ENCODE measurements around the gene TREX2.
"Not testable (repeated sequence)": the region's sequence is repeated elsewhere in the genome, so short reads cannot be mapped to it uniquely, and the experiment has no call there.

TREX2 gene

GRCh38 chrX:153409414-153410101, 36.3 kb downstream of the TREX2 start:
- DNase-seq (ENCODE audit: low spot score), result no peak

- no peak for DNase-seq (ENCODE audit: low spot score)
Observed at GRCh38 chrX:153408871-153409351, 36.9 kb downstream of the TREX2 start.

GRCh38 chrX:153408221-153408721, 37.6 kb downstream of the TREX2 start:
- no peak for DNase-seq (ENCODE audit: low spot score)

GRCh38 chrX:153407736-153408135, 38.1 kb downstream of the TREX2 start:
- DNase-seq (ENCODE audit: low spot score), result no peak

GRCh38 chrX:153406903-153407302, 39.0 kb downstream of the TREX2 start:
- no peak for DNase-seq (ENCODE audit: low spot score)

- DNase-seq (ENCODE audit: low spot score), result no peak
Observed at GRCh38 chrX:153406011-153406410, 39.8 kb downstream of the TREX2 start.

GRCh38 chrX:153405426-153405825, 40.4 kb downstream of the TREX2 start:
- DNase-seq (ENCODE audit: low spot score), result no peak

GRCh38 chrX:153404333-153404732, 41.5 kb downstream of the TREX2 start:
- DNase-seq (ENCODE audit: low spot score), result not testable (repeated sequence)

GRCh38 chrX:153401133-153401764, 44.6 kb downstream of the TREX2 start, which contains the start of gene PNMA6E:
PNMA6E (minus strand) TSS chrX:153401350; CDS start chrX:153398849, 2,501 bp downstream.
- no peak for DNase-seq (ENCODE audit: low spot score)

- DNase-seq (ENCODE audit: low spot score), result peak; percentile 30
Observed at GRCh38 chrX:153400146-153401132, 45.4 kb downstream of the TREX2 start.

- no peak for DNase-seq (ENCODE audit: low spot score)
Observed at GRCh38 chrX:153398275-153398960, 47.4 kb downstream of the TREX2 start.

DNA sequence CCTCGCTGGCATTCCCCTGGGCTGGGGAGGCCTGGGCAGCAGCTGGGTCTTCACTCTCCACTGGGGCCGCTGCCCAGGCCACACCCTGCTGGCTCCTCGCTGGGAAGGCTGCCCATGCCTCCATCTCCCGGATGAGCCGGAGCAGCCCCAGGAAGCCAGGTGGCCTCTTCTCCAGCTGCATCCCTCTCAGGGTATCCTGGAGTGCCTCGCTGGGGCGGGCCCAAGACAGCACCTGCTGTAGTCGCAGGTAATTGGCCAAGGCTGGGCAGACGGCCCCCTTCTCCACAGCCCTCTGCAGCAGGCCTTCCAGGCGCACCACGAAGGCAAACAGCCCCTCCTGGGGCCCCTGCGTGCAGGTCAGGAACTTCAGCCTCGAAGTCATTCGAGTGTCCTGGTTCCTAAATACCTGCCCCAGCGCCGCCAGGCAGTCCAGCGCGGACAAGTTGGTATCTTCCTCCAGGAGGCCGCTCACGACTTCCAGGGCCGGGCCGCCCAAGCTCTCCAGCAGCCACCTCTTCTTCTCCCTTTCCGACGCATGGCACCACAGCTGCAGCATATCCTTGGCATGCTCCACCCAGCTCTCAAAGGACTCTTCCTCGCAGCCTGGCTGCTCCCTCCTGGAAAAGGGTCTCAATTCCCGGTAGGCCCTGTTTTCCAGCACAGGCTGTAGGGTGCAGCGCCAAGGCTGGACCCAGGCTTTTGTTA, 48.4 kb downstream of the TREX2 start:
- no peak for DNase-seq (ENCODE audit: low spot score)

GRCh38 chrX:153396320-153397195, 49.3 kb downstream of the TREX2 start:
- no peak for DNase-seq (ENCODE audit: low spot score)

GRCh38 chrX:153395613-153396319, 50.1 kb downstream of the TREX2 start:
- DNase-seq (ENCODE audit: low spot score), result no peak

DNA sequence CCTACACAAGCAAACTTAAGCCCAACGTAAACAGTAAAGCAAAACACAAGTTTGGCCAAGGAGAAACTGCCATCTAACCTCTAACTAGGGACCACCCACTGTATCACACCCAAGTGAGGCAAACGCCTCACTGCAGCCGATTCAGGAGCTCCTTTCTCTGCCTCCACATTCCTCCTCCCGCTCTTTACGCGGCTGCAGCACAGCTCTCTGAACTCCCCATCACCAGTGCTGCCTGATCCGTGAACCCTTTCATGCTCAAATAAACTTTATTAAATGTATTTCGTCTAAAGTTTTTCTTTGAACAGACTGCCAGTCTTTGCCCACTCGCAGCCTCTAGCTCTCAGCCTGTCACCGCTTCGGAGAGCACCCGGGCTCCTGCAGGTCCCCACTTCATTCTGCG, 51.2 kb downstream of the TREX2 start:
- DNase-seq (ENCODE audit: low spot score), result no peak
